H9 (cell line): ENCODE data around the gene FBXO41. TPM values are rescaled to one million over a fixed set of nuclear protein-coding genes. Genes with fewer than 3 reads are reported as not detected.

Source experiments
- DNase-seq: peaks from one replicate; pipeline ENCODE4 v3.0.0-alpha.2; 2017
- H2AFZ ChIP-seq: one replicate; pipeline ENCODE4 v1.6.1; 2013; ENCODE audit warnings: mild to moderate bottlenecking, low read length, control low read depth, moderate library complexity
- H2AK5ac ChIP-seq: 2 replicates; pipeline ENCODE4 v1.6.1; 2013; ENCODE audit warnings: low read length, control low read depth, mixed read lengths; ENCODE audit not compliant: insufficient read length
- H2BK120ac ChIP-seq: one replicate; pipeline ENCODE4 v1.6.1; 2013; ENCODE audit warnings: low read depth, mild to moderate bottlenecking, low read length, control low read depth, inconsistent platforms; ENCODE audit not compliant: poor library complexity, severe bottlenecking
- H2BK12ac ChIP-seq: 2 replicates; pipeline ENCODE4 v1.6.1; 2013; ENCODE audit warnings: low read length, control low read depth, mixed read lengths, low read depth; ENCODE audit not compliant: insufficient read length
- H2BK15ac ChIP-seq: 2 replicates; pipeline ENCODE4 v1.6.1; 2013; ENCODE audit warnings: low read depth, low read length, control low read depth
- H2BK20ac ChIP-seq: one replicate; pipeline ENCODE4 v1.6.1; 2013; ENCODE audit warnings: low read depth, mild to moderate bottlenecking, low read length, control low read depth, inconsistent platforms; ENCODE audit not compliant: poor library complexity, severe bottlenecking
- H2BK5ac ChIP-seq: 2 replicates; pipeline ENCODE4 v1.6.1; 2013; ENCODE audit warnings: low read length, control low read depth, mixed read lengths; ENCODE audit not compliant: insufficient read length
- H3K14ac ChIP-seq: 2 replicates; pipeline ENCODE4 v1.6.1; 2013; ENCODE audit warnings: low read length, control low read depth; ENCODE audit not compliant: insufficient read depth
- H3K18ac ChIP-seq: 2 replicates; pipeline ENCODE4 v1.6.1; 2013; ENCODE audit warnings: low read depth, mild to moderate bottlenecking, mixed read lengths, low read length, control low read depth; ENCODE audit not compliant: insufficient read length
- H3K23ac ChIP-seq: 2 replicates; pipeline ENCODE4 v1.6.1; 2013; ENCODE audit warnings: low read length, control low read depth, mixed read lengths, low read depth; ENCODE audit not compliant: insufficient read length
- H3K23me2 ChIP-seq: 2 replicates; pipeline ENCODE4 v1.6.1; 2013; ENCODE audit warnings: low read depth, mild to moderate bottlenecking, mixed read lengths, low read length, control low read depth; ENCODE audit not compliant: insufficient read length, poor library complexity, severe bottlenecking
- H3K27ac ChIP-seq: 2 replicates; pipeline ENCODE4 v1.5.1; 2013; ENCODE audit warnings: low read length, control low read depth, mixed read lengths, low read depth; ENCODE audit not compliant: insufficient read length
- H3K27me3 ChIP-seq: 2 replicates; pipeline ENCODE4 v1.6.1; 2013; ENCODE audit warnings: low read length, control low read depth, inconsistent platforms; ENCODE audit not compliant: insufficient read depth
- H3K4ac ChIP-seq: 2 replicates; pipeline ENCODE4 v1.6.1; 2013; ENCODE audit warnings: low read depth, mild to moderate bottlenecking, control low read depth, inconsistent platforms, low read length, moderate library complexity
- H3K4me1 ChIP-seq: 2 replicates; pipeline ENCODE4 v1.6.1; 2013; ENCODE audit warnings: low read length, control low read depth, inconsistent platforms; ENCODE audit not compliant: insufficient read depth
- H3K4me2 ChIP-seq: 2 replicates; pipeline ENCODE4 v1.6.1; 2013; ENCODE audit warnings: low read length, control low read depth, mixed read lengths; ENCODE audit not compliant: insufficient read length, insufficient read depth
- H3K56ac ChIP-seq: 2 replicates; pipeline ENCODE4 v1.6.1; 2013; ENCODE audit warnings: low read depth, mild to moderate bottlenecking, mixed read lengths, low read length, control low read depth; ENCODE audit not compliant: insufficient read length
- H3K79me1 ChIP-seq: 2 replicates; pipeline ENCODE4 v1.6.1; 2013; ENCODE audit warnings: low read depth, mild to moderate bottlenecking, moderate library complexity, low read length, control low read depth, inconsistent platforms; ENCODE audit not compliant: insufficient read depth, poor library complexity, severe bottlenecking
- H3K79me2 ChIP-seq: 2 replicates; pipeline ENCODE4 v1.6.1; 2013; ENCODE audit warnings: low read length, control low read depth, inconsistent platforms; ENCODE audit not compliant: insufficient read depth
- H3K9ac ChIP-seq: 2 replicates; pipeline ENCODE4 v1.6.1; 2013; ENCODE audit warnings: low read length, control low read depth, mixed read lengths; ENCODE audit not compliant: insufficient read length; ENCODE audit errors: extremely low read depth
- H3K9me3 ChIP-seq: one replicate; pipeline ENCODE4 v1.6.1; 2013; ENCODE audit warnings: low read depth, low read length, inconsistent platforms; ENCODE audit not compliant: control insufficient read depth
- H3T11ph ChIP-seq: one replicate; pipeline ENCODE4 v1.6.1; 2013; ENCODE audit warnings: mild to moderate bottlenecking, low read length, control low read depth, inconsistent platforms
- H4K20me1 ChIP-seq: one replicate; pipeline ENCODE4 v1.6.1; 2013; ENCODE audit not compliant: control insufficient read depth, insufficient read length, insufficient read depth
- H4K5ac ChIP-seq: 2 replicates; pipeline ENCODE4 v1.6.1; 2013; ENCODE audit warnings: low read depth, mild to moderate bottlenecking, mixed read lengths, low read length, control low read depth; ENCODE audit not compliant: insufficient read length
- H4K8ac ChIP-seq: replicated peaks from 2 replicates; pipeline ENCODE4 v1.6.1; 2013; ENCODE audit warnings: low read length, control low read depth, mixed read lengths, low read depth; ENCODE audit not compliant: insufficient read length
- H4K91ac ChIP-seq: 2 replicates; pipeline ENCODE4 v1.6.1; 2013; ENCODE audit warnings: low read depth, mild to moderate bottlenecking, moderate library complexity, mixed read lengths, low read length, control low read depth; ENCODE audit not compliant: insufficient read length
- H3K27ac Mint-ChIP-seq, 3 experiments: 2 replicates in 2 of 3; 3 replicates in 1 of 3; pipeline ENCODE4 v1.8.0; 2020 to 2021; ENCODE audit warnings: mixed read lengths in 3 of 3, mild to moderate bottlenecking in 1 of 3, moderate library complexity in 1 of 3
- H3K27me3 Mint-ChIP-seq: 2 replicates; pipeline ENCODE4 v1.8.0; 2021; ENCODE audit warnings: low read depth, mild to moderate bottlenecking, moderate library complexity, mixed read lengths
- H3K36me3 Mint-ChIP-seq, 3 experiments: 2 replicates in 2 of 3; 3 replicates in 1 of 3; pipeline ENCODE4 v1.8.0; 2020 to 2021; ENCODE audit warnings: low read depth in 3 of 3, mixed read lengths in 3 of 3; ENCODE audit not compliant: insufficient read depth in 1 of 3
- H3K4me1 Mint-ChIP-seq, 2 experiments: 2 replicates each; pipeline ENCODE4 v1.8.0; 2020; ENCODE audit warnings: mixed read lengths in 2 of 2
- H3K4me3 Mint-ChIP-seq, 2 experiments: 2 replicates in 1 of 2; 3 replicates in 1 of 2; pipeline ENCODE4 v1.8.0; 2020 to 2021; ENCODE audit warnings: mild to moderate bottlenecking in 2 of 2, mixed read lengths in 2 of 2, moderate library complexity in 1 of 2
- H3K9me3 Mint-ChIP-seq, 2 experiments: 2 replicates in 1 of 2; 3 replicates in 1 of 2; pipeline ENCODE4 v1.8.0; 2020; ENCODE audit warnings: mild to moderate bottlenecking in 2 of 2, mixed read lengths in 2 of 2, moderate library complexity in 1 of 2
- CTCF ChIP-seq: fragments of 200-600 bp; sonication (generic); conservative IDR thresholded peaks from 3 replicates; pipeline ENCODE4 v1.8.0; 2021; ENCODE audit warnings: antibody characterized with exemption, mild to moderate bottlenecking
- WGBS: extraction: QIAGEN DNeasy Blood & Tissue Kit; methylation state at CpG from one replicate; pipeline ENCODE4 v1.1.7; 2013; ENCODE audit warnings: missing lambda C conversion rate, low lambda C conversion rate, mixed read lengths; ENCODE audit not compliant: insufficient read length; ENCODE audit errors: extremely low coverage; 5-methylcytosine and 5-hydroxymethylcytosine counted together
- total RNA-seq: library from RNA; stranded (reverse); gene quantifications from 2 replicates; pipeline ENCODE4 v1.2.1, GENCODE V29; 2021

FBXO41 gene
- total RNA-seq, 1 experiment from 2014 or later, result 16.2 TPM

GRCh38 chr2:73290049-73290839 lies 6.0 kb upstream of the FBXO41 start:
- Mint-ChIP-seq H3K27ac (no peak overlapping the region), H3K4me3 (peak overlapping the region in 1 of 2 experiments; percentile 80; a peak in 2 of 5 replicates), H3K9me3 (peaks cover 0 to 2% of the 10 kb centered on the region in 2 experiments; a peak in 2 of 5 replicates), H3K36me3 (no peaks in the 10 kb centered on the region; a peak in 1 of 7 replicates), H3K4me1 (peaks cover 12 to 17% of the 10 kb centered on the region in 2 experiments), H3K27me3 (peaks cover 97% of the 10 kb centered on the region)
- Histone ChIP-seq H3K18ac (no peak overlapping the region), H3K23me2 (peaks cover 17% of the 10 kb centered on the region), H4K20me1 (no peaks in the 10 kb centered on the region), H2BK15ac (no peak overlapping the region), H3T11ph (no peak overlapping the region), H4K5ac (no peak overlapping the region), H3K27ac (no peak overlapping the region), H3K56ac (no peak overlapping the region), H2BK5ac (no peak overlapping the region), H3K23ac (no peak overlapping the region), H3K27me3 (peaks cover 31% of the 10 kb centered on the region), H2BK12ac (no peak overlapping the region), H3K4ac (no peak overlapping the region), H2AK5ac (no peak overlapping the region), H2AFZ (no peak overlapping the region), H3K9me3 (no peaks in the 10 kb centered on the region), H3K9ac (no peak overlapping the region), H4K91ac (no peak overlapping the region), H3K79me1 (no peaks in the 10 kb centered on the region), H3K4me1 (no peaks in the 10 kb centered on the region), H2BK20ac (no peak overlapping the region), H3K79me2 (no peaks in the 10 kb centered on the region), H4K8ac (no peak overlapping the region), H2BK120ac (no peak overlapping the region), H3K14ac (no peak overlapping the region), H3K4me2 (no peak overlapping the region)
- no CpG with 5 or more reads among the region's 6 CpGs for WGBS
- peak; percentile 64 for DNase-seq
- TF ChIP-seq CTCF, result peak; percentile 82
